Measurements from ENCODE around the gene AFDN.

AFDN gene

DNA sequence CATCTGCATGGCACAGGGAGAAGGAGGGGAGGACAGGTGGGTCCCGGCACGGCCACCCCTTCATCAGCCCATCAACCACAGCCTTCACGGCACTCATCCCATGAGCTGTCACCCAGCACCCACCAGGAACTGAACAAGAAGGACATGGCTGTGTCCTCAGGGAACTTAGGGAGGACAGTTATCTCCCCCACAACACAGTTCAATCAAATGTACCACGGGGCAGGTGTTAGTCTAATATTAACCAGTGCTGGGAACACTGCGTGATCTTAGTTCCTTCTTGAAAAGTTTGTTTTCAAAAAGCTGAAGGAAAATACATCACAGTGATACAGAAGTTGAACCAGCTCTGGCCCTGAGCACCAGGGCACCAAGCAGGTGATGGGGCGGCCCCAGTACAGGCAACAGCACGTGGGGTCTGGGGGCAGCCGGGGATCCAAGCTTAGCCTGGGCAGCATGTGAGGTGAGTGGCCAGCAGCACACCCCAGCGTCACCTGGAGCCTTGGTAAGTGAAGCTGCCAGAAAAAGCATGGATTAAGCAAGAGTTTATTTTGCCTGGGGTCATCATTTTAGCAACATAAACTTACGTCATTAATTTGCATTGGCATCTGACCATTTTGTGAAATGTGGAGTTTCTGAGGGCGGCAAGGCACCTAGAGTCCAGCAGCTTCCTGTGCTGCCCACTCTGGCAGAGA is 35.5 kb upstream of the AFDN start:
- TF ChIP-seq GATA3 (IDR thresholded peaks at IDR 0.05; ENCODE audit: low read depth, low read length) (no peak), GATA2 (IDR thresholded peaks at IDR 0.05; ENCODE audit: low read depth, low read length) (no peak)

DNA sequence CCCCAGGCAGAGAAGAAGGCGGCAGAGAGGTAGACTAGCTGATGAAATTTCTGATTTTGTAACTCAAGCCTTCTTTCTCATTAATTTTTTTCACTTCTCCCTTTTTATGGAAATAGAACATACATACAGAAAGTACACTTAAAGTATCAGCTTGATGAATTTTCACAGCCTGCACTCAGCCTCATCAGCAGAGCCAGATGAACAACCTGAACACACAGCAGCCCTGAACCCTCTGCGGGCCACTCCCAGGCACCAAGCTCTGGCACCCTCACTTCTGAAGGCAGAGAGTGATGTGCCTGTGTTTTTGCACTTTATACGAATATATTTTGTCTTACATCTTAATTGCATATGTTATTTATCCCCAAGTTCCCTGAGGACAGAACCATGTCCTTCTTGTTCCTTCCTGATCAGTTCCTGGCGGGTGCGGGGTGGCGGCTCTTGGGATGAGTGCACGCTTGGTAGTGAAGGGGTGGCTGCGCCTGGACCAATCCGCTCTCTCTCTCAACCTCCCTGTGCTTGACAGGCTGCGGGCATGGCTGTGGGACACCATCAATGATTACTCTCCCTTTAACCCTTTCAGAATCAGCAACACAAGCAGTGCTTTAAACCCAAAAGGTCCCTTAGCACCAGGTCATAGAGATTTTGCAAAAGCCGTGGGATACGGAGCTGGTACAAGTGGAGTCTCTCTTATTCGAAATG is 34.8 kb upstream of the AFDN start:
- TF ChIP-seq GATA3 (IDR thresholded peaks at IDR 0.05; ENCODE audit: low read depth, low read length) (no peak), GATA2 (IDR thresholded peaks at IDR 0.05; ENCODE audit: low read depth, low read length) (no peak)

DNA sequence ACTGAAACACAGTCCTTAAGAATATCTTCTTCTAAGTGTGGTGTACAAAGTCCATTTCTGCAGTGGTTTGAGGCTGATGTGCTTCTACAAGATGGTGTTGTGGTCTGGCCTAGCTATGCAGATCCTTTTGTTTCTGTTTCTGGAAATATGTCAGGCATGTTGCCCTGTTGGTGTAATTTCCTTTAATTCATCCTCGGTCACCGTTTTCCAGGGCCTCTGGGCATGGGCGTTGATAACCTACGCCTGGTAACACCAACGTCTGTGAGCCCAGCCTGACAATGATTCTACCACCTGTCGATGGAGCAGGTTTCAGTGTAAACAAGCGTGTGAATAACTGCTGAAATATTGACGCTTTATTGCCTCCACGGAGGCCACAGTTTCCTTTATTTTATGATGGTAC is 33.3 kb upstream of the AFDN start:
- TF ChIP-seq GATA3 (IDR thresholded peaks at IDR 0.05; ENCODE audit: low read depth, low read length) (no peak), GATA2 (IDR thresholded peaks at IDR 0.05; ENCODE audit: low read depth, low read length) (no peak)

DNA sequence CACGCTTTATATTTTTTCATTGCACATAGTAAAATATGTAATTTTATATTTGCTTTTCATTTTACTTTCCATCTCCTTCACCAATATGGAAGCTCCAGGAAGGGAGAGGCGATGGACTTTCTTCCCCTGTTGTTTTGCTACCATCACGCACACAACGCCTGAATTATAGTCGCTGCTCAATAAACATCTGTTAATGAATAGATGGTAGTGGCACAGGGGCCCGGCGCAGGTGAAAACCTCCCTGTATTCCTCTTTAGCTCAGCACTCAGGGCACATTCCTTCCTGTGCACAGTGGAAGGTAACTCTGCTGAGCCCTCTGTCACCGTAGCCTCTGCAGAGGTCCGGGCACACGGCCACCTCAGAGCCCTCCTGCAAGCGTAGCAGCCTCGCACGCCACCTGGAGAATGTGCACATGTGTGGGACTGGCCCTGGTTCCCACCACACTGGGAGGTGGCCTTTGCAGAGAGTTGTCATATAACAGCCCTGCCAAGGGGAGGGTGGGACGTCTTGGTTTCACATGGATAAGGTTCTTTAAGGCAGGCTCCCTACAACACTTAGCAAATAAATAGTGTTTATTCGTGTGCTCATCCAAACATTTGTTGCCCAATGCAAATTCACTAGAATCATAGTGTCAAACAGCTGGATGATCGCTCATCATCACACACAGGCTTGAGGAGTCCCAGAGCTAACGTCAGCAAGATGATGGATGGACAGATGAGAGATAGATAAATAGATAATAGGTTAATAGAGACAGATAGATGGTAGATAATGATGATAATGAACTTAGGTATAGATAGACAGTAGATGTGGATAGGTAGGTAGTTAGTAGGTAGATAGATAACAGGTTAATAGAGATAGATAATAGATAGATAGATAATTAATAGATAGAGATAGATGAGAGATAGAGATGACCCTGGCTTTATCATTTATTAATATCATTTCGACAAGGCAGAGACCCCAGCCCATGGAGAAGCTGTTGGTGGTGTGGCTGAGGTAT is 32.3 kb upstream of the AFDN start:
- TF ChIP-seq GATA3 (IDR thresholded peaks at IDR 0.05; ENCODE audit: low read depth, low read length): no peak
- no peak for TF ChIP-seq GATA2 (IDR thresholded peaks at IDR 0.05; ENCODE audit: low read depth, low read length)

GRCh38 chr6:167795321-167795811 is 31.3 kb upstream of the AFDN start:
- TF ChIP-seq GATA2 (IDR thresholded peaks at IDR 0.05; ENCODE audit: low read depth, low read length): no peak
- no peak for TF ChIP-seq GATA3 (IDR thresholded peaks at IDR 0.05; ENCODE audit: low read depth, low read length)

GRCh38 chr6:167795874-167796191 is 30.9 kb upstream of the AFDN start:
- TF ChIP-seq GATA2 (IDR thresholded peaks at IDR 0.05; ENCODE audit: low read depth, low read length) (no peak), GATA3 (IDR thresholded peaks at IDR 0.05; ENCODE audit: low read depth, low read length) (no peak)

DNA sequence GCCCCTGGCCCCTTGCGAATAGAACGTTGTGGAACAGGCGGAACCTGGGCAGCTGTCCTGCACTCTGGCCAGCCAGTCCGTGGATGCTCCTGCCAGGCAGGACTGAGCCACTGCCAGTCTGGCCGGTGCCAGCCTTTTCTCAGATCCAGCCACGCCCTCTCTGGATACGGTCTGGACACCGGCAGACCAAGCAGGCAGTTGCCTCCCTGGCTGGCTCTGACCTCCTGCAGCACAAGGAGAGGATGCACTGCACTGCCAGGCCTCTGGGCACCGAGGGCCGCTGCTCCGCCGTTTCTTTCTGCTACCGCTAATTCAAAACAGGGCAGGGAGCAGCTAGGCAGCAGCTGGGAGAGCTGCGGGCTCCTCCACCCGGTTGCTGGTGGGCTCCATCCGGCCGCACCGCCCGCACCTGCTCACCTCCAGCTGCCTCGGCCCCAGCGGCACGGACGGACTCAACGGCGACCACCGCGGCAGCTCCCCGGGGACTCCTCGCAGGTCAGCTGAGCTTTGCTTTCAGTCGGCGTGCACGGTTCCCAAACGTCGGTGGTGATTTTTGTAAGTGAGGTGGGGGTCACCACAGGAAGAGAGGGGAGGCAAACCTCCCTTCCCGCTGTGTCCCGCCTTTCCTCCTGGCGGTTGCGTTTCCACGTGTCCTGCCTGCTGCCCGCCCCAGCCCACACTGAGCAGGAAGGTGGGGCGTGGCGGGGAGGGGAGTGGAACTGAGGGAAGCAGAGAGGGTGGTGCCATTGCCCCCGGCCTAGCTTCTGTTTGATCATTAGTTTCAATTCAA is 30.3 kb upstream of the AFDN start:
- TF ChIP-seq GATA2 (IDR thresholded peaks at IDR 0.05; ENCODE audit: low read depth, low read length) (no peak), GATA3 (IDR thresholded peaks at IDR 0.05; ENCODE audit: low read depth, low read length) (no peak)

DNA sequence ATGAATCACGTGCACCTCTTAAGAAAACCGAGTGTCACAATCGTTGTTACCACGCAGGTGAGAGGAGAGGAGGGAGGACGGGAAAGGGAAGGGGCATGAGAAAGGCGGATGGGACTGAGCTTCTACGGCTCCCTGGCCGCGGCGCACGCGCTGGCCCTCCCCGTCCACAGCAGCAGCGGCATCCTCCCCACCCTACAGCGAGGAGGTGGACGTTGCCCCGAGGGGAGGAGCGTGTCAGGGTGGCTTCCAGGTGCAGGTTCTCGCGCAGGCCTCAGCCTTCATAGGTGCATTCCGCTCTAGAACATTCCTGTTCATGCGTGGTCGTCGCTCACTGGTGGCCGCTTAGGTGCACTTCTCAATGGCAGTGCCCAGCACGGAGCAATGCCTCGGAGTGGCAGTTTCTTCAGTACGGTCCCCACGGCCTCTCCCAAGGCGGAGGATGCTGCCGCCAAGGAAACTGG is 29.7 kb upstream of the AFDN start:
- no peak for TF ChIP-seq GATA3 (IDR thresholded peaks at IDR 0.05; ENCODE audit: low read depth, low read length)
- TF ChIP-seq GATA2 (IDR thresholded peaks at IDR 0.05; ENCODE audit: low read depth, low read length): no peak

DNA sequence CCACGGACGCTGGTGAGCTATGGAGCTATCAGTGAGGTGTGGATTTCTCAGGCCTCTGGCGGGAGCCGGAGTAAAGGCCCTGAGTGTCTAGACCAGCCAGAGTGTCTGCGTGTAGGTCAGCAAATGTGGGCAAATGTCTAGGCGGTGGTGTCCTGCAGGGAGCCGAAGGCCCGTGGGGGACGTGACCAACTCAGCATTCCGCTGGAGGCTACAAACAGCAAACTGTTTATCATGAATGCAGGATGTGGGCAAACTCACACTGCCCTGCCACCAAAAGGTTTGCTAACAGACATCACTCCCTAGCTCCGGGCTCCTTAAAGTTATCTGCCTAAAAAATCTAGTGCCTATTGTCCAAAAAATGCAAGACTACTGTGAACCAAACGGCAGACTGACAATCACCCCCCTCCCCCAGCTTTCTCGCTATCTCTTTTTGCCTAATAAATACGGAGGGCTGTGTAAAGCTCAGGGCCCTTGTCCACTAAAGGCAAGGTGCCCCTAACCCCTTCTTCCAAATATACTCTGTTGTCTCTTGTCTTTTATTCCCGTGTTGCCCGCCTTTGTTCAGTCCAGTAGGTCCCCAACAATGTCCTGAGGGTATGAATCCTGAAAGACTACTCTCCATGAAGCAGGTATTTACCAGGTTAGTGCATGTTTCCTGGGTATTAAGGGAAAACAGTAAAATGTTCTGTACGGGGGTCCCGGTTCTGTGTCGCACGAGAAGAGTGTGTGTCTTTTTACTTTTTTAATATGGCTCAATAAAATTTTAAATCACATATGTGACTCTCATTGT is 29.0 kb upstream of the AFDN start:
- TF ChIP-seq GATA3 (IDR thresholded peaks at IDR 0.05; ENCODE audit: low read depth, low read length): no peak

- TF ChIP-seq GATA3 (IDR thresholded peaks at IDR 0.05; ENCODE audit: low read depth, low read length) (no peak; the same call in 1 of the 2 replicates), GATA2 (IDR thresholded peaks at IDR 0.05; ENCODE audit: low read depth, low read length) (peak; percentile 51; the same call in 1 of the 2 replicates)
Observed at GRCh38 chr6:167798453-167798852, 28.3 kb upstream of the AFDN start.

GRCh38 chr6:167799033-167799821 is 27.5 kb upstream of the AFDN start:
- TF ChIP-seq GATA2 (IDR thresholded peaks at IDR 0.05; ENCODE audit: low read depth, low read length) (no peak), GATA3 (IDR thresholded peaks at IDR 0.05; ENCODE audit: low read depth, low read length) (no peak)

- no peak for TF ChIP-seq GATA3 (IDR thresholded peaks at IDR 0.05; ENCODE audit: low read depth, low read length)
- TF ChIP-seq GATA2 (IDR thresholded peaks at IDR 0.05; ENCODE audit: low read depth, low read length): no peak
Observed at GRCh38 chr6:167800549-167800948, 26.2 kb upstream of the AFDN start.

Measured in SH-SY5Y (cell line).